Measurements from ENCODE around the gene CHST8.

CHST8 gene

GRCh38 chr19:33749619-33750175 is 127.9 kb downstream of the CHST8 start:
- Histone ChIP-seq H3K9me3 (ENCODE audit: control insufficient read depth in 2 of 2, low read length in 2 of 2) (no peaks in the 10 kb centered on the region), H3K27me3 (ENCODE audit: control insufficient read depth in 2 of 2, insufficient read depth in 2 of 2, low read length in 2 of 2) (no peaks in the 10 kb centered on the region), H3K4me3 (ENCODE audit: low read length in 2 of 2) (no peak overlapping the region), H3K9ac (ENCODE audit: low read depth in 1 of 2, low read length in 2 of 2) (no peak overlapping the region), H3K36me3 (ENCODE audit: control insufficient read depth in 2 of 2, insufficient read depth in 2 of 2, low read length in 2 of 2) (no peaks in the 10 kb centered on the region), H3K4me1 (ENCODE audit: control insufficient read depth in 2 of 2, insufficient read depth in 2 of 2, low read length in 2 of 2) (no peaks in the 10 kb centered on the region), H3K27ac (ENCODE audit: low read depth in 2 of 2, low read length in 2 of 2) (no peak overlapping the region)

- Histone ChIP-seq H3K9ac (ENCODE audit: low read depth in 1 of 2, low read length in 2 of 2) (no peak overlapping the region), H3K9me3 (ENCODE audit: control insufficient read depth in 2 of 2, low read length in 2 of 2) (no peaks in the 10 kb centered on the region), H3K27me3 (ENCODE audit: control insufficient read depth in 2 of 2, insufficient read depth in 2 of 2, low read length in 2 of 2) (no peaks in the 10 kb centered on the region), H3K36me3 (ENCODE audit: control insufficient read depth in 2 of 2, insufficient read depth in 2 of 2, low read length in 2 of 2) (no peaks in the 10 kb centered on the region), H3K4me3 (ENCODE audit: low read length in 2 of 2) (no peak overlapping the region), H3K4me1 (ENCODE audit: control insufficient read depth in 2 of 2, insufficient read depth in 2 of 2, low read length in 2 of 2) (no peaks in the 10 kb centered on the region), H3K27ac (ENCODE audit: low read depth in 2 of 2, low read length in 2 of 2) (no peak overlapping the region)
These were observed 129.1 kb downstream of the CHST8 start for GRCh38 chr19:33750587-33751435.

DNA sequence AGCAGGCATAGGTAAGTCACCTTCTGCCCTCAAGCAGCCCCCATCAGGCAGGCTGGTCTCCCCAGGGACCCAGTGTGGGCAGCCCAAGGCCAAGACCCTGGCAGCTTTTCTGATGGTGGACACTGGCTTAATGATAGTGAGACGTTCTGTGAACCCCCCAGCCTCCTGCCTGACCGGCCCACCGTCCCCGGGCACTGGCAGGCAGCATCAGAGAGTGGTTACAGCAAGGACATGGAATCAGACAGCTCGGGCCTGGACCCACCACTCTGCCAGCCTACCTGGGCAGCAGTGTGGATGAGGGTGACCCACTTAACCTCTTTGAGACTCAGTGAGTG is 129.7 kb downstream of the CHST8 start:
- no peak overlapping the region for H3K27ac ChIP-seq (ENCODE audit: low read depth in 2 of 2, low read length in 2 of 2)
- no peak overlapping the region for H3K9ac ChIP-seq (ENCODE audit: low read depth in 1 of 2, low read length in 2 of 2)
- no peaks in the 10 kb centered on the region for H3K9me3 ChIP-seq (ENCODE audit: control insufficient read depth in 2 of 2, low read length in 2 of 2)
- H3K27me3 ChIP-seq (ENCODE audit: control insufficient read depth in 2 of 2, insufficient read depth in 2 of 2, low read length in 2 of 2): no peaks in the 10 kb centered on the region
- no peaks in the 10 kb centered on the region for H3K4me1 ChIP-seq (ENCODE audit: control insufficient read depth in 2 of 2, insufficient read depth in 2 of 2, low read length in 2 of 2)
- H3K36me3 ChIP-seq (ENCODE audit: control insufficient read depth in 2 of 2, insufficient read depth in 2 of 2, low read length in 2 of 2): no peaks in the 10 kb centered on the region
- H3K4me3 ChIP-seq (ENCODE audit: low read length in 2 of 2): no peak overlapping the region

DNA sequence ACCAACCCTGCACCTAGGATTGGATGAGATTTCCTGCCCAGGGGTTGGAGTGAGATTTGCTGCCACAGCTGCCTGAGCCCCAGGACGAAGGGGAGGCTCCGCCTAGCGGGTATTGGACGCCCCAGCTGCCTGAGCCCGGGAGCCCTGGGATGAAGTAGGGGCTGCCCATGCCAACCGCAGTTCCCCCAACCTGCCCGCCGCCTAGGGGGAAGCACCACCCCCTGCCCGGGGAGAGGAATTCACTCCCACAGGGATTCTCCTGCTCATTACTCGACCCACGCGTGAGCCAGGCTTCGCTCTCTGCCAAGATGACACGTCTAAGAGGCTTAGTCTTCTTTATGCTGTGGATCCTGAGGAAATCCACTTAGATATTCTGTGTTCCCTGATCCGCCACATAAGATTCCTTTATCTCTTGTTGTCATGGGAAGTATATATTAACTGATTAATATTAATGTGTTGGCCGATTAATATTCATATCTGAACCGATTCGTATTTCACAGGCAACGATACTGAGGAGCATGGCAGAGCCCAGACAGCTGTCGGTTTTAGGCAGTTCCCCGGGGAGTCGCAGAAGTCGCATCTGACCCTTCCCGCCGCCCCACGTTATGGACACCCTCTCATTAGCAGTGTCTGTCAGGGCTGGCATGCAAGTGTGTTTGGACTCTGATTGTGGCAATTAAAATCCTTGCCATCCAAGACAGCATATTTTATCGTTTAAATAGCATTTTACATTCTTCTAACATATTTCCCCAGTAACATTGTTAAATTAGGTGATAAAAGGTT is 130.5 kb downstream of the CHST8 start:
- Histone ChIP-seq H3K4me1 (ENCODE audit: control insufficient read depth in 2 of 2, insufficient read depth in 2 of 2, low read length in 2 of 2) (no peaks in the 10 kb centered on the region), H3K36me3 (ENCODE audit: control insufficient read depth in 2 of 2, insufficient read depth in 2 of 2, low read length in 2 of 2) (no peaks in the 10 kb centered on the region), H3K9me3 (ENCODE audit: control insufficient read depth in 2 of 2, low read length in 2 of 2) (no peaks in the 10 kb centered on the region), H3K27ac (ENCODE audit: low read depth in 2 of 2, low read length in 2 of 2) (no peak overlapping the region), H3K4me3 (ENCODE audit: low read length in 2 of 2) (no peak overlapping the region), H3K27me3 (ENCODE audit: control insufficient read depth in 2 of 2, insufficient read depth in 2 of 2, low read length in 2 of 2) (no peaks in the 10 kb centered on the region), H3K9ac (ENCODE audit: low read depth in 1 of 2, low read length in 2 of 2) (no peak overlapping the region)

- no peaks in the 10 kb centered on the region for H3K27me3 ChIP-seq (ENCODE audit: control insufficient read depth in 2 of 2, insufficient read depth in 2 of 2, low read length in 2 of 2)
- H3K4me3 ChIP-seq (ENCODE audit: low read length in 2 of 2): no peak overlapping the region
- no peaks in the 10 kb centered on the region for H3K9me3 ChIP-seq (ENCODE audit: control insufficient read depth in 2 of 2, low read length in 2 of 2)
- no peak overlapping the region for H3K27ac ChIP-seq (ENCODE audit: low read depth in 2 of 2, low read length in 2 of 2)
- no peak overlapping the region for H3K9ac ChIP-seq (ENCODE audit: low read depth in 1 of 2, low read length in 2 of 2)
- no peaks in the 10 kb centered on the region for H3K36me3 ChIP-seq (ENCODE audit: control insufficient read depth in 2 of 2, insufficient read depth in 2 of 2, low read length in 2 of 2)
- no peaks in the 10 kb centered on the region for H3K4me1 ChIP-seq (ENCODE audit: control insufficient read depth in 2 of 2, insufficient read depth in 2 of 2, low read length in 2 of 2)
These were observed 131.2 kb downstream of the CHST8 start for GRCh38 chr19:33752945-33753344.

DNA sequence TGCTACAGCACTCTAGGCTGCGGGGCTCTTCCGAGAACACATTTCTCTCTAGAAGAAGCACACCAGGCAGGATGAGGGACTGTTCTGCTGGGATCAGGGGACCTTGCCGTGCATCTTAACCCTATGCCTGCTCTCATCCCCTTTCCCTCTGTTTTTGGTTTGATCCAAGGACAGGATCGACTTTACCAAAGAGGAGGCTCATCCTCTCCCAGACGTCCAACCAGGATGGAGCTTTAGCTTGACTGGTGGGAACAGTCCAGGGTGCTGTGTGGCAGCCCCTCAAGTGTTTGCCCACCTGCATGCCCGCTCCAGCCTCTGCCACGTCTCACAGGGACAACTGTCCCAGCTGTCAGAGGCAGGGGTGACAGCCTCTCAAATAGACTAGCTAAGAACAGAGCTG is 132.6 kb downstream of the CHST8 start:
- H3K27ac ChIP-seq (ENCODE audit: low read depth in 2 of 2, low read length in 2 of 2): no peak overlapping the region
- H3K4me1 ChIP-seq (ENCODE audit: control insufficient read depth in 2 of 2, insufficient read depth in 2 of 2, low read length in 2 of 2): no peaks in the 10 kb centered on the region
- H3K27me3 ChIP-seq (ENCODE audit: control insufficient read depth in 2 of 2, insufficient read depth in 2 of 2, low read length in 2 of 2): no peaks in the 10 kb centered on the region
- no peaks in the 10 kb centered on the region for H3K36me3 ChIP-seq (ENCODE audit: control insufficient read depth in 2 of 2, insufficient read depth in 2 of 2, low read length in 2 of 2)
- H3K9ac ChIP-seq (ENCODE audit: low read depth in 1 of 2, low read length in 2 of 2): no peak overlapping the region
- no peaks in the 10 kb centered on the region for H3K9me3 ChIP-seq (ENCODE audit: control insufficient read depth in 2 of 2, low read length in 2 of 2)
- no peak overlapping the region for H3K4me3 ChIP-seq (ENCODE audit: low read length in 2 of 2)

GRCh38 chr19:33755099-33756035 is 133.6 kb downstream of the CHST8 start:
- H3K9ac ChIP-seq (ENCODE audit: low read depth in 1 of 2, low read length in 2 of 2): no peak overlapping the region

DNA sequence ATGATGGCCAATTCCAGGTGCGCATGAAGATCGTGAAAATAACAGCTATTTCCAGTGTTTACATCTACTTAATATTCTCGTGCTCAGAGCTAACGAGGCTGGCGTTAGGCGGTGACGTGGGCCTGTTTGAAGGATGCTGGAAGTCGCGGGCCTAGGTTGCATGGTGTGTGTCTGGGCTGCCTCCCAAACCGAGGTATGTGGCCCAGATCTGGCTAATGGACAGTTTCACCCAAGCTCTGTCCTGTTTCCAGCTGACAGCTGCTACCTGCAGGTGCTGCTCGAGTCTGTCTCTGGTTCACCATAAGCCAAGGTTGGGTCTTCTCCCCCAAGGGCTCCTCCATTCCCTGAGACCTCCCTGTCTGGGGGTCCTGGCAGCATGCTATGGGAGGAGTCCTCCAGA is 134.4 kb downstream of the CHST8 start:
- Histone ChIP-seq H3K9me3 (ENCODE audit: control insufficient read depth in 2 of 2, low read length in 2 of 2) (no peaks in the 10 kb centered on the region), H3K36me3 (ENCODE audit: control insufficient read depth in 2 of 2, insufficient read depth in 2 of 2, low read length in 2 of 2) (no peaks in the 10 kb centered on the region), H3K4me3 (ENCODE audit: low read length in 2 of 2) (no peak overlapping the region), H3K4me1 (ENCODE audit: control insufficient read depth in 2 of 2, insufficient read depth in 2 of 2, low read length in 2 of 2) (no peaks in the 10 kb centered on the region), H3K27ac (ENCODE audit: low read depth in 2 of 2, low read length in 2 of 2) (no peak overlapping the region), H3K9ac (ENCODE audit: low read depth in 1 of 2, low read length in 2 of 2) (no peak overlapping the region), H3K27me3 (ENCODE audit: control insufficient read depth in 2 of 2, insufficient read depth in 2 of 2, low read length in 2 of 2) (no peaks in the 10 kb centered on the region)

More at GRCh38 chr19:33755099-33756035, 133.6 kb downstream of the CHST8 start:
- H3K27ac ChIP-seq (ENCODE audit: low read depth in 2 of 2, low read length in 2 of 2): no peak overlapping the region
- no peaks in the 10 kb centered on the region for H3K4me1 ChIP-seq (ENCODE audit: control insufficient read depth in 2 of 2, insufficient read depth in 2 of 2, low read length in 2 of 2)
- no peaks in the 10 kb centered on the region for H3K36me3 ChIP-seq (ENCODE audit: control insufficient read depth in 2 of 2, insufficient read depth in 2 of 2, low read length in 2 of 2)
- H3K9me3 ChIP-seq (ENCODE audit: control insufficient read depth in 2 of 2, low read length in 2 of 2): no peaks in the 10 kb centered on the region
- H3K27me3 ChIP-seq (ENCODE audit: control insufficient read depth in 2 of 2, insufficient read depth in 2 of 2, low read length in 2 of 2): no peaks in the 10 kb centered on the region
- no peak overlapping the region for H3K4me3 ChIP-seq (ENCODE audit: low read length in 2 of 2)

DNA sequence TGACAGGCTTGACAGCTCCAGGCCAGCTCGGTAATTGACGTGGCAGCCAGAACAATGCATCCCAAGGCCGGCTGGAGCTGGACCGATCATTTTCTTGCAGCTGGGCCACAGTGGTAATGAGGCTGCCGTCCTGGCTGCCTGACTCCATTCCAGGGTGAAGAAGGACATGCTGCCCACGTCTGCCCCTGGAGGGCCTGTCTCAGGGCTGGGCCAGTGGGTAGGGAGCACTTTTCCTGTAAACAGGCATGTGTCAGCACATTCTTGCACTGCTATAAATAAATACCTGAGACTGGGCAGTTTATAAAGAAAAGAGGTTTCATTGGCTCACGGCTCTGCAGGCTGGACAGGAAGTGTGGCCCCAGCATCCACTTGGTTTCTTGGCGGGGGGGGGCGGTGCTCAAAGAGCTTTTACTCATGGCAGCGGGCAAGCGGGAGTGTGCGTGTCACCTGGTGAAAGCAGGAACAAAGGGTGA is 136.8 kb downstream of the CHST8 start:
- Histone ChIP-seq H3K27ac (ENCODE audit: low read depth in 2 of 2, low read length in 2 of 2) (no peak overlapping the region), H3K4me3 (ENCODE audit: low read length in 2 of 2) (no peak overlapping the region), H3K27me3 (ENCODE audit: control insufficient read depth in 2 of 2, insufficient read depth in 2 of 2, low read length in 2 of 2) (no peaks in the 10 kb centered on the region), H3K4me1 (ENCODE audit: control insufficient read depth in 2 of 2, insufficient read depth in 2 of 2, low read length in 2 of 2) (no peaks in the 10 kb centered on the region), H3K36me3 (ENCODE audit: control insufficient read depth in 2 of 2, insufficient read depth in 2 of 2, low read length in 2 of 2) (no peaks in the 10 kb centered on the region), H3K9me3 (ENCODE audit: control insufficient read depth in 2 of 2, low read length in 2 of 2) (no peaks in the 10 kb centered on the region), H3K9ac (ENCODE audit: low read depth in 1 of 2, low read length in 2 of 2) (no peak overlapping the region)
